DOHH2 (cell line): Measurements from ENCODE around the gene IL6R.

Experiments
- H3F3A ChIP-seq: fragments of 200-600 bp; sonication (generic), shearing (Covaris generic); 2 replicates; pipeline ENCODE4 v1.6.0; 2016; ENCODE audit warnings: antibody characterized with exemption, mild to moderate bottlenecking; ENCODE audit not compliant: control insufficient read depth, insufficient read depth
- H3K27ac ChIP-seq: fragments of 200-600 bp; sonication (generic); 2 replicates; pipeline ENCODE4 v1.5.1; 2014; ENCODE audit warnings: low read depth, mild to moderate bottlenecking, low read length, moderate library complexity
- H3K27me3 ChIP-seq: fragments of 200-600 bp; sonication (generic); 2 replicates; pipeline ENCODE4 v1.6.1; 2014; ENCODE audit warnings: mild to moderate bottlenecking, low read length, mixed read lengths; ENCODE audit not compliant: control insufficient read depth
- H3K36me3 ChIP-seq: fragments of 200-600 bp; sonication (generic); 2 replicates; pipeline ENCODE4 v1.6.1; 2014; ENCODE audit warnings: mild to moderate bottlenecking, low read length, moderate library complexity, mixed read lengths; ENCODE audit not compliant: control insufficient read depth
- H3K4me1 ChIP-seq: fragments of 200-600 bp; sonication (generic); 2 replicates; pipeline ENCODE4 v1.6.1; 2014; ENCODE audit warnings: mild to moderate bottlenecking, low read length, mixed read lengths; ENCODE audit not compliant: control insufficient read depth
- H3K4me2 ChIP-seq: fragments of 200-600 bp; sonication (generic); 2 replicates; pipeline ENCODE4 v1.6.0; 2014; ENCODE audit warnings: mild to moderate bottlenecking, low read length, moderate library complexity
- H3K4me3 ChIP-seq: fragments of 200-600 bp; sonication (generic); 2 replicates; pipeline ENCODE4 v1.5.1; 2014; ENCODE audit warnings: mild to moderate bottlenecking, low read length, mixed read lengths
- H3K79me2 ChIP-seq: fragments of 200-600 bp; sonication (generic); 2 replicates; pipeline ENCODE4 v1.6.1; 2014; ENCODE audit warnings: mild to moderate bottlenecking, low read length, mixed read lengths; ENCODE audit not compliant: control insufficient read depth
- H3K9me2 ChIP-seq: fragments of 200-600 bp; sonication (generic); replicated peaks from 2 replicates; pipeline ENCODE4 v1.6.1; 2014; ENCODE audit warnings: mild to moderate bottlenecking, low read length, mixed read lengths; ENCODE audit not compliant: control insufficient read depth
- H3K9me3 ChIP-seq: fragments of 200-600 bp; sonication (generic); 2 replicates; pipeline ENCODE4 v1.6.1; 2014; ENCODE audit warnings: antibody characterized with exemption, low read length, mixed read lengths; ENCODE audit not compliant: control insufficient read depth, insufficient read depth
- H4K20me1 ChIP-seq: fragments of 200-600 bp; sonication (generic); 2 replicates; pipeline ENCODE4 v1.6.0; 2014; ENCODE audit warnings: low read depth, mild to moderate bottlenecking, antibody characterized with exemption, low read length, moderate library complexity; ENCODE audit not compliant: control insufficient read depth, insufficient read depth
- EZH2phosphoT487 ChIP-seq: fragments of 200-600 bp; sonication (generic); IDR thresholded peaks from 2 replicates; pipeline ENCODE4 v1.6.1; 2017; ENCODE audit warnings: borderline replicate concordance, mild to moderate bottlenecking, antibody characterized with exemption, low read length, moderate library complexity, mixed read lengths
- TF ChIP-seq, protein P1 (sequence below): fragments of 200-600 bp; sonication (generic); IDR thresholded peaks from one replicate; pipeline ENCODE4 v1.5.1; 2014; ENCODE audit warnings: antibody characterized with exemption, mild to moderate bottlenecking, low read depth, low read length; ENCODE audit not compliant: poor library complexity, severe bottlenecking

The IL6R gene

DNA sequence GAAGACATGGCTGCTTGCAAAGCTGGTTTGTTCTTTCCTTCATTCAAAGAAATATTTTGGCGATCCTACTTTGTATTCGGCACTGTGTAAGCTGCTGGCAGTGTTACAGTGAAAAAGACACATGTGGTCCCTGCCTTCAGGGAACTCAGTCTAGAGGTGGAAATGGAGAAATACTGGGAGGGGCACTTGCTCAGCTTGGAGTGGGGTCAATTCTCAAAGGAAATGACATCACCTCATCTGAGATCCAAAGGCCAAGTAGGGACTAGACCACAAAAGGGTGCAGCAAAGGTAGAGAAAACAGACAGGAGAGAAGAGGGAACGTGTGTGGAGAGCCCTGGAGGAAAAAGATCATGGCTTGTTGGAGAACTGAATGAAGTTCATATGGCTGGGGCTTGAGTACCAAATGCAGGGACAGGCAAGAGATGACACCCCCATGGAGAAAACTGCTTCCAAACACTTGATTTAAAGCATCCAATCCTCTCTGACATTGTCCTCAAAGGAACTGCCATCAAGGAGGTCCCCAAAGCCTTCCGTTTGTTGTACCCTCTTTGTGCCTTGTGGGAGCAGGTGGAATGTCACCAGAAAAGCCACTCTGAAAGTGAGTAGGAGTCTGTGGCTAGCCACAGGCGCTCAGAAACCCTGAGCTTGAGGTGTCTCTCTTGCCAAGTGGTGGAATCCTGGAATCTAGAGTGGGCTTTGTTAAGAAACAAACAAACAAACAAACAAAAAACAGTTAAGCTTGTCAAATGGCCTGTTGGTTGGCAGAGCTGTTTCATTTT lies 48.6 kb downstream of the IL6R start:
- Histone ChIP-seq H3K4me3 (no peak overlapping the region), H3K27ac (no peak overlapping the region), H3K4me1 (no peaks in the 10 kb centered on the region), H4K20me1 (no peaks in the 10 kb centered on the region), H3K36me3 (no peaks in the 10 kb centered on the region), H3F3A (no peaks in the 10 kb centered on the region), H3K9me3 (no peaks in the 10 kb centered on the region), H3K79me2 (no peaks in the 10 kb centered on the region), H3K4me2 (no peak overlapping the region), H3K9me2 (no peaks in the 10 kb centered on the region), H3K27me3 (no peaks in the 10 kb centered on the region)
- TF ChIP-seq, protein P1, sequence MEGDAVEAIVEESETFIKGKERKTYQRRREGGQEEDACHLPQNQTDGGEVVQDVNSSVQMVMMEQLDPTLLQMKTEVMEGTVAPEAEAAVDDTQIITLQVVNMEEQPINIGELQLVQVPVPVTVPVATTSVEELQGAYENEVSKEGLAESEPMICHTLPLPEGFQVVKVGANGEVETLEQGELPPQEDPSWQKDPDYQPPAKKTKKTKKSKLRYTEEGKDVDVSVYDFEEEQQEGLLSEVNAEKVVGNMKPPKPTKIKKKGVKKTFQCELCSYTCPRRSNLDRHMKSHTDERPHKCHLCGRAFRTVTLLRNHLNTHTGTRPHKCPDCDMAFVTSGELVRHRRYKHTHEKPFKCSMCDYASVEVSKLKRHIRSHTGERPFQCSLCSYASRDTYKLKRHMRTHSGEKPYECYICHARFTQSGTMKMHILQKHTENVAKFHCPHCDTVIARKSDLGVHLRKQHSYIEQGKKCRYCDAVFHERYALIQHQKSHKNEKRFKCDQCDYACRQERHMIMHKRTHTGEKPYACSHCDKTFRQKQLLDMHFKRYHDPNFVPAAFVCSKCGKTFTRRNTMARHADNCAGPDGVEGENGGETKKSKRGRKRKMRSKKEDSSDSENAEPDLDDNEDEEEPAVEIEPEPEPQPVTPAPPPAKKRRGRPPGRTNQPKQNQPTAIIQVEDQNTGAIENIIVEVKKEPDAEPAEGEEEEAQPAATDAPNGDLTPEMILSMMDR = no peak
- TF ChIP-seq EZH2phosphoT487 = no peak

DNA sequence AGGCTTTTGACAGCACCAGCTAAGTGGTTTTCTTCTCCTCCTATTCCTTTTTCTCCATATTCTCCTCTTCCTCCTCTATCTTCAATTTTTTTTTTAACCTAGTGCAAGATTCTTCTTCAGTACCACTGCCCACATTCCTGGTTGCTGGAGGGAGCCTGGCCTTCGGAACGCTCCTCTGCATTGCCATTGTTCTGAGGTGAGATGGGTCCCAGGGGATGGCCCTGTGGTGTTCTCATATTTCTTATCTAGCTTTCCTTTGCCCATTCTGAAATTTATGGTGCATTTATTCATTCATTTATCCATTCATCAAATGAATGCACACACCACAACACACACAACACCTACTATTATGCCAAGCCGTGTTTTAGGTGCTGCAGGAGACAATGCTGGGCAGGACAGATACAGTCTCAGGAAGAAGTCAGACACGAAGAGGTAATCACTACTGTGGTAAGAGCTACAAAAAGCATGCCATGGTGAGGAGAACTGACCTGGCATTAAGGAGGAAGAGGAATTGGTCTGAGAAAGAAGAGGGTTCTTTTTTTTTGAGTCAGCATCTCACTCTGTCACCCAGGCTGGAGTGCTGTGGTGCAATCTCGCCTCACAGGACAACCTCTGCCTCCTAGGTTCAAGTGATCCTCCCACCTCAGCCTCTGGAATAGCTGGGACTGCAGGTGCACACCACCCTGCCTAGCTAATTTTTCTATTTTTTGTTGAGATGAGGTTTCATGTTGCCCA lies 49.4 kb downstream of the IL6R start:
- Histone ChIP-seq H3K4me1 (no peaks in the 10 kb centered on the region), H3K9me3 (no peaks in the 10 kb centered on the region), H3K27me3 (0 out of 2 replicates have a peak, but pooled peaks cover 3% of the 10 kb centered on the region), H3F3A (no peaks in the 10 kb centered on the region), H3K36me3 (no peaks in the 10 kb centered on the region), H3K4me3 (no peak overlapping the region), H3K79me2 (no peaks in the 10 kb centered on the region), H3K27ac (no peak overlapping the region), H3K9me2 (no peaks in the 10 kb centered on the region), H3K4me2 (no peak overlapping the region), H4K20me1 (no peaks in the 10 kb centered on the region)
- TF ChIP-seq, protein P1 = no peak
- no peak for TF ChIP-seq EZH2phosphoT487

DNA sequence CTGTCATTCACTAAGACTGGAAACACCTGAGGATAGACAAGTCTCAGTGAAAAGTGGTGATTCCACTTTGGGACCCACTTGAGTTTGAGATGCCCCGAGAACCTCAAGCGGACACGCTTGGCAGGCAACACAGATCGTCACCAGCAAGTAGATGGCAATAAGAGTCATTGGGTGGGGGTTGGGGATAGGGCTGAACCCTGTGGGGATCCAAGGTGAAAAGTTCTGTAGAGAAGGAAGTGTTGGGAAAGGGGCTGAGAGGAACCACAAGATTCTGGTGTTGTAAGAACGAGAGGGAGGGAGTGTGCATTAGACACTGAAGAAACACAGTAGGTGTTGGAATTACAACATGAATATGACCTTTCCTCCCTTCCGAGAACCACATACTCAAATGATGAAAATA lies 51.5 kb downstream of the IL6R start:
- no peaks in the 10 kb centered on the region for H3F3A ChIP-seq
- no peaks in the 10 kb centered on the region for H3K9me3 ChIP-seq
- H3K27me3 ChIP-seq = 0 out of 2 replicates have a peak, but pooled peaks cover 3% of the 10 kb centered on the region
- no peaks in the 10 kb centered on the region for H3K79me2 ChIP-seq
- TF ChIP-seq EZH2phosphoT487 = no peak
- no peaks in the 10 kb centered on the region for H3K4me1 ChIP-seq
- H3K9me2 ChIP-seq = no peaks in the 10 kb centered on the region
- no peaks in the 10 kb centered on the region for H4K20me1 ChIP-seq
- no peak overlapping the region for H3K4me2 ChIP-seq
- no peak overlapping the region for H3K4me3 ChIP-seq
- H3K27ac ChIP-seq = no peak overlapping the region
- H3K36me3 ChIP-seq = no peaks in the 10 kb centered on the region

DNA sequence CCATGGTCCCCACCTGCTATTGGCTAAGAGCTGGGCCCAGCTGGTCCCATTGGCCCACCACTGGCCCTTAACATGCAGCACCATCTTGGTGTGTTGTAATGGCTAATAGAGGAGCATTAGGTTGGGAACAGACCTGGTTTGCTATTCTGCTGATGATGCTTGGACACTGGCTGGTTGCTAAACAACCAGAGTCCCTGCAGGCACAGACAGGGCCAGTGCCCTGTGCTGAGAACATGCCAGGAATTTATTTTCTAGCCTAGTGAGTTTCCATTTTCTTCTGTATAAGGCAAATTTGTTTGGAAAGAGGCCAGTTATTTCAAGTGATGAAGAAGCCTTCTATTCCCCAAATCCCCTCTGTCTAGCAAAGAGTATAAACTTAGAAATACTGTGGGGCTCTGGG lies 53.9 kb downstream of the IL6R start:
- H3F3A ChIP-seq = no peaks in the 10 kb centered on the region
- H3K9me2 ChIP-seq = no peaks in the 10 kb centered on the region
- H3K27me3 ChIP-seq = 0 out of 2 replicates have a peak, but pooled peaks cover 3% of the 10 kb centered on the region
- no peaks in the 10 kb centered on the region for H3K4me1 ChIP-seq
- no peak overlapping the region for H3K4me3 ChIP-seq
- no peaks in the 10 kb centered on the region for H4K20me1 ChIP-seq
- TF ChIP-seq EZH2phosphoT487 = no peak
- TF ChIP-seq, protein P1 = no peak
- no peak overlapping the region for H3K4me2 ChIP-seq
- H3K9me3 ChIP-seq = no peaks in the 10 kb centered on the region
- H3K36me3 ChIP-seq = no peaks in the 10 kb centered on the region
- no peak overlapping the region for H3K27ac ChIP-seq
- H3K79me2 ChIP-seq = no peaks in the 10 kb centered on the region
